ENCODE measurements around the gene ZBTB21.
"Not testable (repeated sequence)": the region's sequence is repeated elsewhere in the genome, so short reads cannot be mapped to it uniquely, and the experiment has no call there.

DNA sequence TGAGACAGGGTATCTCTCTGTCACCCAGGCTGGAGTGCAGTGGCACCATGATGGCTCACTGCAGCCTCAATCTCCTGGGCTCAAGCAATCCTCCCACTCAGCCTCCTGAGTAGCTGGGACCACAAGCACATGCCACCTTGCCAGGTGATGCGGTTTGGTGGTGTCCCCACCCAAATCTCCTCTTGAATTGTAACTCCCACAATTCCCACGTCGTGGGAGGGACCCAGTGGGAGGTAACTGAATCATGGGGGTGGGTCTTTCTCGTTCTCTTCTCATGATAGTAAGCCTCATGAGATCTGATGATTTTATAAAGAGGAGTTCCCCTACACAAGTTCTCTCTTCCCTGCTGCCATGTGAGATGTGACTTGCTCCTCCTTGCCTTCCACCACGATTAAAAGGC, 15.5 kb downstream of the ZBTB21 start:
- TF ChIP-seq, protein P1, sequence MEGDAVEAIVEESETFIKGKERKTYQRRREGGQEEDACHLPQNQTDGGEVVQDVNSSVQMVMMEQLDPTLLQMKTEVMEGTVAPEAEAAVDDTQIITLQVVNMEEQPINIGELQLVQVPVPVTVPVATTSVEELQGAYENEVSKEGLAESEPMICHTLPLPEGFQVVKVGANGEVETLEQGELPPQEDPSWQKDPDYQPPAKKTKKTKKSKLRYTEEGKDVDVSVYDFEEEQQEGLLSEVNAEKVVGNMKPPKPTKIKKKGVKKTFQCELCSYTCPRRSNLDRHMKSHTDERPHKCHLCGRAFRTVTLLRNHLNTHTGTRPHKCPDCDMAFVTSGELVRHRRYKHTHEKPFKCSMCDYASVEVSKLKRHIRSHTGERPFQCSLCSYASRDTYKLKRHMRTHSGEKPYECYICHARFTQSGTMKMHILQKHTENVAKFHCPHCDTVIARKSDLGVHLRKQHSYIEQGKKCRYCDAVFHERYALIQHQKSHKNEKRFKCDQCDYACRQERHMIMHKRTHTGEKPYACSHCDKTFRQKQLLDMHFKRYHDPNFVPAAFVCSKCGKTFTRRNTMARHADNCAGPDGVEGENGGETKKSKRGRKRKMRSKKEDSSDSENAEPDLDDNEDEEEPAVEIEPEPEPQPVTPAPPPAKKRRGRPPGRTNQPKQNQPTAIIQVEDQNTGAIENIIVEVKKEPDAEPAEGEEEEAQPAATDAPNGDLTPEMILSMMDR (IDR thresholded peaks at IDR 0.05) = not testable (repeated sequence)
- TF ChIP-seq POLR2A (IDR thresholded peaks at IDR 0.05) = not testable (repeated sequence)

Measured in adrenal gland (tissue), 5 donors.